Ascending aorta (tissue), 2 donors: ENCODE data around the gene KDM6B. TPM values are rescaled to one million over a fixed set of nuclear protein-coding genes. Genes with fewer than 3 reads are reported as not detected.

Source experiments
- DNase-seq, 2 donors: peaks; one replicate each; pipeline ENCODE4 v3.0.0-alpha.2; 2019; ENCODE audit warnings: low spot score in 2 of 2
- H3K27ac ChIP-seq, 2 donors: fragments of 200-600 bp; sonication (generic); one replicate each; pipeline ENCODE4 v1.5.1; 2016 to 2017; ENCODE audit warnings: mild to moderate bottlenecking in 1 of 2
- H3K27me3 ChIP-seq: fragments of 200-600 bp; sonication (generic); one replicate; pipeline ENCODE4 v1.5.1; 2017
- H3K36me3 ChIP-seq, 2 donors: fragments of 200-600 bp; sonication (generic); one replicate each; pipeline ENCODE4 v1.5.1; 2016
- H3K4me1 ChIP-seq, 2 donors: fragments of 200-600 bp; sonication (generic); one replicate each; pipeline ENCODE4 v1.5.1; 2016 to 2017; ENCODE audit warnings: mild to moderate bottlenecking in 1 of 2
- H3K4me3 ChIP-seq, 2 donors: fragments of 200-600 bp; sonication (generic); one replicate each; pipeline ENCODE4 v1.5.1; 2016 to 2017; ENCODE audit warnings: mild to moderate bottlenecking in 1 of 2
- H3K9me3 ChIP-seq, 2 donors: fragments of 200-600 bp; sonication (generic); one replicate each; pipeline ENCODE4 v1.5.1; 2016
- CTCF ChIP-seq, 3 experiments: fragments of 200-600 bp in 2 of 3; fragments of 450-650 bp in 1 of 3; sonication (generic) in 2 of 3; IDR thresholded peaks; one replicate each; pipeline ENCODE4 v1.5.1; 2016 to 2019; ENCODE audit warnings: antibody characterized with exemption in 3 of 3, mild to moderate bottlenecking in 1 of 3, moderate library complexity in 1 of 3
- intact Hi-C: fragments of 100-400 bp; cut with DNase I; formaldehyde crosslinking; loops from one replicate; pipeline ENCODE4 v1.15.1; 2023
- total RNA-seq: library from RNA; depleted of rRNA; stranded (reverse); fragments of >200 nt; gene quantifications from one replicate; pipeline ENCODE4 v1.1.0, GENCODE V29; 2016

Gene KDM6B
- total RNA-seq, 1 donor from 2014 or later = 20.0 TPM

DNA sequence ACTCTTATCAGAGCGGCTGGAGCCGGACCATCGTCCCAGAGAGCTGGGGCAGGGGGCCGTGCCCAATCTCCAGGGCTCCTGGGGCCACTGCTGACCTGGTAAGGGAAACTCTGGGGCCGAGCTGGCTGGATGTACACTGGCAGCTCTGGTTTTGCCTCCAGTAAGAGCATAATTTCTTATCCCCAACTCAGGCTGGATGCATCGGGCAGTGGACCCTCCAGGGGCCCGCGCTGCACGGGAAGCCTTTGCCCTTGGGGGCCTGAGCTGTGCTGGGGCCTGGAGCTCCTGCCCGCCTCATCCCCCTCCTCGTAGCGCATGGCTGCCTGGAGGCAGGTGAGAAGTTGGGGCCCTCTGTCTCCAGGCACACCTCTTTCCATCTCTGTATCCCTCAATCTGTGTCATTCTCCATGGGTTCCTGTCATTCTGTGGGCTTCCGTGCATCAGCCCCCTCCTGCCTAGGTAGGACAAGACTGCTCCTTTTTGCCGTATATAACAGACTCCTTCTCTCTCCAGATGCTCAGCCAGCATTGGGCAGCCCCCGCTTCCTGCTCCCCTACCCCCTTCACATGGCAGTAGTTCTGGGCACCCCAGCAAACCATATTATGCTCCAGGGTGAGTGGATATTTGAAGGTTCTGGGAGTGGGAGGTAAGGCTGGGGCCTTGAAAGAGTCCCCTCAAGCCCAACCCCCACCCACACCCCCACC is 11.5 kb downstream of the KDM6B start:
- Histone ChIP-seq H3K9me3 (no peaks in the 10 kb centered on the region), H3K4me1 (peaks cover 6 to 18% of the 10 kb centered on the region in 2 donors), H3K27me3 (no peaks in the 10 kb centered on the region), H3K36me3 (peaks cover 42 to 47% of the 10 kb centered on the region in 2 donors), H3K27ac (peak overlapping the region; percentile 97 to 99), H3K4me3 (peak overlapping the region; percentile 80 to 88)
- DNase-seq = no peak
- intact Hi-C loops = loop anchor here (10.0 kb wide), 2 partner anchors 231 to 831 kb away; partner anchors contain the start of genes FXR2 and RNASEK
- no peak for TF ChIP-seq CTCF (IDR thresholded peaks at IDR 0.05)

DNA sequence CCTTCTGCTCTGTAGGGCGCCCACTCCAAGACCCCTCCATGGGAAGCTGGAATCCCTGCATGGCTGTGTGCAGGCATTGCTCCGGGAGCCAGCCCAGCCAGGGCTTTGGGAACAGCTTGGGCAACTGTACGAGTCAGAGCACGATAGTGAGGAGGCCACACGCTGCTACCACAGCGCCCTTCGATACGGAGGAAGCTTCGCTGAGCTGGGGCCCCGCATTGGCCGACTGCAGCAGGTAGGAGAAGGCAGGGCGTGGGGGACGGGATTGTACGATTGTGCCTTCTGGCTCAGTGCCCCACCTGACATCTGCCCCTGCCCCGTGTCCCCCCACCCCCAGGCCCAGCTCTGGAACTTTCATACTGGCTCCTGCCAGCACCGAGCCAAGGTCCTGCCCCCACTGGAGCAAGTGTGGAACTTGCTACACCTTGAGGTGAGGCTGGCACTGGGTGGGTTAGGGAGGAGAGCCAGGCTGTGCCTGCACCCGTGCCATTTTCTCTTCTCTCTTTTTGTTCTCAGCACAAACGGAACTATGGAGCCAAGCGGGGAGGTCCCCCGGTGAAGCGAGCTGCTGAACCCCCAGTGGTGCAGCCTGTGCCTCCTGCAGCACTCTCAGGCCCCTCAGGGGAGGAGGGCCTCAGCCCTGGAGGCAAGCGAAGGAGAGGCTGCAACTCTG is 12.2 kb downstream of the KDM6B start:
- H3K27ac ChIP-seq = peak overlapping the region; percentile 97 to 99
- H3K4me3 ChIP-seq = no peak overlapping the region

DNA sequence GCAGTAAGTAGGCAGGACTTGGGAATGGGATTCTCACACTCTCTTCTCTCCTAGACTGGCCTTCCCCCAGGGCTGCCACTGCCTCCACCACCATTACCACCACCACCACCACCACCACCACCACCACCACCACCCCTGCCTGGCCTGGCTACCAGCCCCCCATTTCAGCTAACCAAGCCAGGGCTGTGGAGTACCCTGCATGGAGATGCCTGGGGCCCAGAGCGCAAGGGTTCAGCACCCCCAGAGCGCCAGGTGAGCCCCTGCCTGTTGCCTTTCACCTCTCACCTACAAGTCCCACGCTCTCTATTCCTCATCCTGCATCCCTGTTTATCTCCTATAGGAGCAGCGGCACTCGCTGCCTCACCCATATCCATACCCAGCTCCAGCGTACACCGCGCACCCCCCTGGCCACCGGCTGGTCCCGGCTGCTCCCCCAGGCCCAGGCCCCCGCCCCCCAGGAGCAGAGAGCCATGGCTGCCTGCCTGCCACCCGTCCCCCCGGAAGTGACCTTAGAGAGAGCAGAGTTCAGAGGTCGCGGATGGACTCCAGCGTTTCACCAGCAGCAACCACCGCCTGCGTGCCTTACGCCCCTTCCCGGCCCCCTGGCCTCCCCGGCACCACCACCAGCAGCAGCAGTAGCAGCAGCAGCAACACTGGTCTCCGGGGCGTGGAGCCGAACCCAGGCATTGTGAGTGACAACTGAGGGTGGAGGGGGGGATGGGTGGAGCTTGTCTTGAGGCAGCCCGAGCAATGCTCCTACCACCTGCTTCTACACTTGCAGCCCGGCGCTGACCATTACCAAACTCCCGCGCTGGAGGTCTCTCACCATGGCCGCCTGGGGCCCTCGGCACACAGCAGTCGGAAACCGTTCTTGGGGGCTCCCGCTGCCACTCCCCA is 13.0 kb downstream of the KDM6B start:
- Histone ChIP-seq H3K4me3 (no peak overlapping the region), H3K27me3 (no peaks in the 10 kb centered on the region), H3K4me1 (peaks cover 8 to 13% of the 10 kb centered on the region in 2 donors), H3K9me3 (no peaks in the 10 kb centered on the region), H3K27ac (no peak overlapping the region), H3K36me3 (peaks cover 42 to 49% of the 10 kb centered on the region in 2 donors)
- DNase-seq = peak in 1 of 2 donors; percentile 60
- no peak for TF ChIP-seq CTCF (IDR thresholded peaks at IDR 0.05)
- intact Hi-C loops = loop anchor here (10.0 kb wide), 2 partner anchors 232 to 832 kb away; partner anchors contain the start of genes FXR2 and RNASEK

More for the DNA sequence above, 12.2 kb downstream of the KDM6B start:
- Histone ChIP-seq H3K9me3 (no peaks in the 10 kb centered on the region), H3K27me3 (no peaks in the 10 kb centered on the region), H3K4me1 (peaks cover 6 to 13% of the 10 kb centered on the region in 2 donors), H3K36me3 (peaks cover 42 to 49% of the 10 kb centered on the region in 2 donors)
- TF ChIP-seq CTCF (IDR thresholded peaks at IDR 0.05) = no peak
- intact Hi-C loops = loop anchor here (10.0 kb wide), 2 partner anchors 231 to 831 kb away; partner anchors contain the start of genes FXR2 and RNASEK
- peak in 1 of 2 donors; percentile 49 for DNase-seq

- Histone ChIP-seq H3K4me3 (no peak overlapping the region), H3K4me1 (peaks cover 10 to 13% of the 10 kb centered on the region in 2 donors), H3K36me3 (peaks cover 42 to 55% of the 10 kb centered on the region in 2 donors), H3K27ac (no peak overlapping the region), H3K9me3 (no peaks in the 10 kb centered on the region), H3K27me3 (no peaks in the 10 kb centered on the region)
- TF ChIP-seq CTCF (IDR thresholded peaks at IDR 0.05) = no peak
- intact Hi-C loops = loop anchor here (10.0 kb wide), 2 partner anchors 233 to 833 kb away; partner anchors contain the start of genes FXR2 and RNASEK
- peak in 1 of 2 donors; percentile 57 for DNase-seq
Measured at GRCh38 chr17:7848131-7848579, 14.1 kb downstream of the KDM6B start.

DNA sequence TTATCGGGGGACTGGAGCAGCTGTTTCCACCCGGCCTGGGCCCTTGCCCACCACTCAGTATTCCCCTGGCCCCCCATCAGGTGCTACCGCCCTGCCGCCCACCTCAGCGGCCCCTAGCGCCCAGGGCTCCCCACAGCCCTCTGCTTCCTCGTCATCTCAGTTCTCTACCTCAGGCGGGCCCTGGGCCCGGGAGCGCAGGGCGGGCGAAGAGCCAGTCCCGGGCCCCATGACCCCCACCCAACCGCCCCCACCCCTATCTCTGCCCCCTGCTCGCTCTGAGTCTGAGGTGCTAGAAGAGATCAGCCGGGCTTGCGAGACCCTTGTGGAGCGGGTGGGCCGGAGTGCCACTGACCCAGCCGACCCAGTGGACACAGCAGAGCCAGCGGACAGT is 14.7 kb downstream of the KDM6B start:
- Histone ChIP-seq H3K27me3 (no peaks in the 10 kb centered on the region), H3K27ac (no peak overlapping the region), H3K4me3 (no peak overlapping the region), H3K4me1 (peaks cover 10 to 13% of the 10 kb centered on the region in 2 donors), H3K36me3 (peaks cover 42 to 60% of the 10 kb centered on the region in 2 donors), H3K9me3 (no peaks in the 10 kb centered on the region)
- TF ChIP-seq CTCF (IDR thresholded peaks at IDR 0.05) = no peak
- intact Hi-C loops = loop anchor here (10.0 kb wide), 2 partner anchors 234 to 834 kb away; partner anchors contain the start of genes FXR2 and RNASEK
- peak in 1 of 2 donors; percentile 64 for DNase-seq
